ENCODE measurements around the gene INO80C. TPM values are rescaled to one million over a fixed set of nuclear protein-coding genes. Genes with fewer than 3 reads are reported as not detected.
"Not testable (repeated sequence)": the region's sequence is repeated elsewhere in the genome, so short reads cannot be mapped to it uniquely, and the experiment has no call there.

INO80C gene
- total and polyA plus RNA-seq, 2 of the 4 experiments (the other 2 are of a cell fraction): 5.6 to 17.1 TPM

- H2BK15ac ChIP-seq (ENCODE audit: low read depth, low read length); H3K4me1 ChIP-seq (ENCODE audit: control insufficient read depth, insufficient read depth, low read length); H3K18ac ChIP-seq (ENCODE audit: low read depth, low read length); H2BK20ac ChIP-seq (ENCODE audit: low read depth, low read length); H2BK120ac ChIP-seq (ENCODE audit: low read depth, low read length); H3K14ac ChIP-seq (replicated peaks; ENCODE audit: low read depth, low read length); H3K9me3 ChIP-seq (ENCODE audit: control insufficient read depth, insufficient read depth, low read length); H3K9me1 ChIP-seq (ENCODE audit: insufficient read depth, low read length); H3K27me3 ChIP-seq (ENCODE audit: control insufficient read depth, insufficient read depth, low read length); POLR2A ChIA-PET (ENCODE audit: unreplicated experiment); H4K5ac ChIP-seq (ENCODE audit: low read depth, low read length); intact Hi-C loops (cut with micrococcal nuclease); H4K8ac ChIP-seq (ENCODE audit: low read depth in 2 of 2, low read length in 2 of 2); H3K23ac ChIP-seq (ENCODE audit: low read depth, low read length); H2AK5ac ChIP-seq (ENCODE audit: low read depth, low read length); H2BK5ac ChIP-seq (ENCODE audit: low read depth, low read length, poor library complexity, severe bottlenecking); H2AK9ac ChIP-seq (replicated peaks; ENCODE audit: low read depth, low read length, poor library complexity); DNase-seq; H3K4ac ChIP-seq (ENCODE audit: low read depth, low read length); dilution Hi-C loops (cut with HindIII; ENCODE audit: low sequenced_read_pairs, unreplicated experiment); in situ Hi-C loops (cut with MboI; ENCODE audit: low sequenced_read_pairs); H3K36me3 ChIP-seq (ENCODE audit: control insufficient read depth, insufficient read depth, low read length); H3K4me2 ChIP-seq (ENCODE audit: low read depth, low read length); H3K9ac ChIP-seq (ENCODE audit: low read depth, low read length); H3K79me1 ChIP-seq (ENCODE audit: low read depth in 1 of 2, low read length in 2 of 2); BruUV-seq (replicated peaks); H3K4me3 ChIP-seq (ENCODE audit: insufficient read depth, low read depth, low read length); H3K27ac ChIP-seq (ENCODE audit: insufficient read depth, low read length); H4K91ac ChIP-seq (ENCODE audit: insufficient read depth, low read depth, low read length); H3K56ac ChIP-seq (ENCODE audit: extremely low read depth, insufficient read depth, low read length); H2AFZ ChIP-seq (replicated peaks; ENCODE audit: low read length, poor library complexity); CTCF ChIA-PET; H4K20me1 ChIP-seq (ENCODE audit: insufficient read depth, low read length); ATAC-seq (ENCODE audit: low read depth): not testable (repeated sequence)
- WGBS, 2 experiments (ENCODE audit: extremely low coverage in 2 of 2, insufficient read length in 1 of 2): no CpG with 5 or more reads among the region's 4 CpGs
Measured at GRCh38 chr18:35487525-35487924, 10.2 kb downstream of the INO80C start.

Data from IMR-90 (cell line).